WTC11 (cell line): ENCODE measurements around the gene PPIC. TPM values are rescaled to one million over a fixed set of nuclear protein-coding genes. Genes with fewer than 3 reads are reported as not detected.

Experiments
- ATAC-seq: fragments of 200-7000 bp; cut with Tn5 transposase; 2 replicates; pipeline ENCODE4 v1.10.0; 2021; ENCODE audit warnings: mild to moderate bottlenecking, moderate library complexity
- CTCF ChIA-PET: fragments of 300-600 bp; sonication (Branson Sonifier 250); formaldehyde crosslinking; loops from one replicate; lab custom pipeline; 2021; ENCODE audit warnings: antibody characterized with exemption; lab: Charles Lee
- POLR2A ChIA-PET: fragments of 350-600 bp; sonication (Branson Sonifier 250); formaldehyde crosslinking; loops from one replicate; lab custom pipeline; 2021; ENCODE audit warnings: antibody characterized with exemption; lab: Charles Lee
- DNase-seq: peaks from one replicate; pipeline ENCODE4 v3.0.0; 2021; ENCODE audit warnings: low spot score
- H3K27ac Mint-ChIP-seq: 2 replicates; pipeline ENCODE4 v1.8.0; 2021; ENCODE audit warnings: mixed read lengths
- H3K27me3 Mint-ChIP-seq: 2 replicates; pipeline ENCODE4 v1.8.0; 2021; ENCODE audit warnings: low read depth, mild to moderate bottlenecking, moderate library complexity, mixed read lengths
- H3K36me3 Mint-ChIP-seq: 2 replicates; pipeline ENCODE4 v1.8.0; 2021; ENCODE audit warnings: mixed read lengths
- H3K4me1 Mint-ChIP-seq: 2 replicates; pipeline ENCODE4 v1.8.0; 2022; ENCODE audit warnings: mixed read lengths
- H3K4me3 Mint-ChIP-seq: 2 replicates; pipeline ENCODE4 v1.8.0; 2021; ENCODE audit warnings: mild to moderate bottlenecking, moderate library complexity, mixed read lengths
- H3K9me3 Mint-ChIP-seq: 2 replicates; pipeline ENCODE4 v1.8.0; 2021; ENCODE audit warnings: mixed read lengths
- ATF1 ChIP-seq: sonication (generic); formaldehyde crosslinking; IDR thresholded peaks from 2 replicates; pipeline ENCODE4 v1.8.1; 2023; ENCODE audit warnings: mild to moderate bottlenecking, moderate library complexity, missing genetic modification reagents
- CREB1 ChIP-seq: sonication (generic); formaldehyde crosslinking; IDR thresholded peaks from 2 replicates; pipeline ENCODE4 v1.8.0; 2023; ENCODE audit warnings: mild to moderate bottlenecking, missing genetic modification reagents
- ETV6 ChIP-seq: sonication (generic); formaldehyde crosslinking; IDR thresholded peaks from 2 replicates; pipeline ENCODE4 v1.8.1; 2022; ENCODE audit warnings: mild to moderate bottlenecking, missing genetic modification reagents
- FOXK1 ChIP-seq: sonication (generic); formaldehyde crosslinking; IDR thresholded peaks from 2 replicates; pipeline ENCODE4 v1.8.0; 2022; ENCODE audit warnings: mild to moderate bottlenecking, moderate library complexity, missing genetic modification reagents
- IRF2 ChIP-seq: sonication (generic); formaldehyde crosslinking; IDR thresholded peaks from 2 replicates; pipeline ENCODE4 v1.8.0; 2022; ENCODE audit warnings: low read depth, missing genetic modification reagents, borderline replicate concordance
- KAT7 ChIP-seq: sonication (generic); formaldehyde crosslinking; IDR thresholded peaks from 2 replicates; pipeline ENCODE4 v1.8.1; 2023; ENCODE audit warnings: missing genetic modification reagents, mild to moderate bottlenecking, borderline replicate concordance
- MXD4 ChIP-seq: fragments of 250-450 bp; sonication (Bioruptor Pico); IDR thresholded peaks from 2 replicates; pipeline ENCODE4 v1.8.0; 2021; ENCODE audit warnings: mild to moderate bottlenecking, moderate library complexity, borderline replicate concordance
- NR3C1 ChIP-seq: sonication (generic); formaldehyde crosslinking; conservative IDR thresholded peaks from 2 replicates; pipeline ENCODE4 v1.8.1; 2023; ENCODE audit warnings: low read depth, mild to moderate bottlenecking, missing genetic modification reagents
- TEAD4 ChIP-seq: sonication (generic); formaldehyde crosslinking; IDR thresholded peaks from 2 replicates; pipeline ENCODE4 v1.8.0; 2022; ENCODE audit warnings: mild to moderate bottlenecking, missing genetic modification reagents
- ZNF317 ChIP-seq: sonication (generic); formaldehyde crosslinking; IDR thresholded peaks from 2 replicates; pipeline ENCODE4 v1.8.1; 2023; ENCODE audit warnings: low read depth, mild to moderate bottlenecking, moderate library complexity, missing genetic modification reagents, borderline replicate concordance
- ZNF396 ChIP-seq: fragments of 250-450 bp; sonication (Bioruptor Pico); IDR thresholded peaks from 2 replicates; pipeline ENCODE4 v1.8.0; 2021; ENCODE audit warnings: mild to moderate bottlenecking, moderate library complexity, borderline replicate concordance
- total RNA-seq: library from RNA; stranded (reverse); gene quantifications from 3 replicates; pipeline ENCODE4 v1.2.3, GENCODE V29; 2021
- TF ChIP-seq, protein P1 (sequence below): sonication (generic); formaldehyde crosslinking; IDR thresholded peaks from 2 replicates; pipeline ENCODE4 v1.8.1; 2023; ENCODE audit warnings: mild to moderate bottlenecking, missing genetic modification reagents
- TF ChIP-seq, protein P2 (sequence below): sonication (generic); formaldehyde crosslinking; IDR thresholded peaks from 2 replicates; pipeline ENCODE4 v1.8.0; 2023; ENCODE audit warnings: missing genetic modification reagents, mild to moderate bottlenecking, borderline replicate concordance
- TF ChIP-seq, protein P3 (sequence below): sonication (generic); formaldehyde crosslinking; IDR thresholded peaks from 2 replicates; pipeline ENCODE4 v1.8.1; 2022; ENCODE audit warnings: mild to moderate bottlenecking, missing genetic modification reagents, moderate library complexity, borderline replicate concordance
- TF ChIP-seq, protein P4 (sequence below): sonication (generic); formaldehyde crosslinking; IDR thresholded peaks from 2 replicates; pipeline ENCODE4 v1.8.1; 2023; ENCODE audit warnings: mild to moderate bottlenecking, missing genetic modification reagents, moderate library complexity
- TF ChIP-seq, protein P5 (sequence below): sonication (generic); formaldehyde crosslinking; IDR thresholded peaks from 2 replicates; pipeline ENCODE4 v1.8.1; 2022; ENCODE audit warnings: mild to moderate bottlenecking, moderate library complexity, missing genetic modification reagents

The PPIC gene
- total RNA-seq, 1 experiment from 2014 or later, result 12.4 TPM

DNA sequence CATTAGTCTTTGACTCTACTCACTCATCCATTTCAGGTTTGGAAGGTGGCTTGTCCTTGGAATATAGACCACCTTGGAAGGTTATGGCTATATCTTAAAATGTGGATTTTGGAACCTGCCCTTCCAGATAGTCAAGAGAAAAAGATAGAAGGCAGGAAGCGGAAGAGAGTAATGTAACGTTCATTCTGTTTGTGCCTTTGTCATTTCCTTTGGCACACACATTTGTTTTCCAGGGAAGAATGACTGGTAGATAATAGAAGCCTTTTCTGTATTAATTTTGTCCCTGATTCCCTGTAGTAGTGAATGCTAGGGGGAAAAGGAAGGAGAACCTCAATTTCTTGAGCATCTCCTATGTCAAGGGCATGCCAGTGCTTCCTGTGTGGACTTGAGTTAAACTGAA lies 54.7 kb downstream of the PPIC start (continued):
- TF ChIP-seq, protein P1, sequence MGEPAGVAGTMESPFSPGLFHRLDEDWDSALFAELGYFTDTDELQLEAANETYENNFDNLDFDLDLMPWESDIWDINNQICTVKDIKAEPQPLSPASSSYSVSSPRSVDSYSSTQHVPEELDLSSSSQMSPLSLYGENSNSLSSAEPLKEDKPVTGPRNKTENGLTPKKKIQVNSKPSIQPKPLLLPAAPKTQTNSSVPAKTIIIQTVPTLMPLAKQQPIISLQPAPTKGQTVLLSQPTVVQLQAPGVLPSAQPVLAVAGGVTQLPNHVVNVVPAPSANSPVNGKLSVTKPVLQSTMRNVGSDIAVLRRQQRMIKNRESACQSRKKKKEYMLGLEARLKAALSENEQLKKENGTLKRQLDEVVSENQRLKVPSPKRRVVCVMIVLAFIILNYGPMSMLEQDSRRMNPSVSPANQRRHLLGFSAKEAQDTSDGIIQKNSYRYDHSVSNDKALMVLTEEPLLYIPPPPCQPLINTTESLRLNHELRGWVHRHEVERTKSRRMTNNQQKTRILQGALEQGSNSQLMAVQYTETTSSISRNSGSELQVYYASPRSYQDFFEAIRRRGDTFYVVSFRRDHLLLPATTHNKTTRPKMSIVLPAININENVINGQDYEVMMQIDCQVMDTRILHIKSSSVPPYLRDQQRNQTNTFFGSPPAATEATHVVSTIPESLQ (CRISPR knock-in tag), result no peak
- TF ChIP-seq NR3C1, result no peak
- TF ChIP-seq IRF2, result no peak
- TF ChIP-seq ZNF317, result no peak
- TF ChIP-seq, protein P2, sequence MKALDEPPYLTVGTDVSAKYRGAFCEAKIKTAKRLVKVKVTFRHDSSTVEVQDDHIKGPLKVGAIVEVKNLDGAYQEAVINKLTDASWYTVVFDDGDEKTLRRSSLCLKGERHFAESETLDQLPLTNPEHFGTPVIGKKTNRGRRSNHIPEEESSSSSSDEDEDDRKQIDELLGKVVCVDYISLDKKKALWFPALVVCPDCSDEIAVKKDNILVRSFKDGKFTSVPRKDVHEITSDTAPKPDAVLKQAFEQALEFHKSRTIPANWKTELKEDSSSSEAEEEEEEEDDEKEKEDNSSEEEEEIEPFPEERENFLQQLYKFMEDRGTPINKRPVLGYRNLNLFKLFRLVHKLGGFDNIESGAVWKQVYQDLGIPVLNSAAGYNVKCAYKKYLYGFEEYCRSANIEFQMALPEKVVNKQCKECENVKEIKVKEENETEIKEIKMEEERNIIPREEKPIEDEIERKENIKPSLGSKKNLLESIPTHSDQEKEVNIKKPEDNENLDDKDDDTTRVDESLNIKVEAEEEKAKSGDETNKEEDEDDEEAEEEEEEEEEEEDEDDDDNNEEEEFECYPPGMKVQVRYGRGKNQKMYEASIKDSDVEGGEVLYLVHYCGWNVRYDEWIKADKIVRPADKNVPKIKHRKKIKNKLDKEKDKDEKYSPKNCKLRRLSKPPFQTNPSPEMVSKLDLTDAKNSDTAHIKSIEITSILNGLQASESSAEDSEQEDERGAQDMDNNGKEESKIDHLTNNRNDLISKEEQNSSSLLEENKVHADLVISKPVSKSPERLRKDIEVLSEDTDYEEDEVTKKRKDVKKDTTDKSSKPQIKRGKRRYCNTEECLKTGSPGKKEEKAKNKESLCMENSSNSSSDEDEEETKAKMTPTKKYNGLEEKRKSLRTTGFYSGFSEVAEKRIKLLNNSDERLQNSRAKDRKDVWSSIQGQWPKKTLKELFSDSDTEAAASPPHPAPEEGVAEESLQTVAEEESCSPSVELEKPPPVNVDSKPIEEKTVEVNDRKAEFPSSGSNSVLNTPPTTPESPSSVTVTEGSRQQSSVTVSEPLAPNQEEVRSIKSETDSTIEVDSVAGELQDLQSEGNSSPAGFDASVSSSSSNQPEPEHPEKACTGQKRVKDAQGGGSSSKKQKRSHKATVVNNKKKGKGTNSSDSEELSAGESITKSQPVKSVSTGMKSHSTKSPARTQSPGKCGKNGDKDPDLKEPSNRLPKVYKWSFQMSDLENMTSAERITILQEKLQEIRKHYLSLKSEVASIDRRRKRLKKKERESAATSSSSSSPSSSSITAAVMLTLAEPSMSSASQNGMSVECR (CRISPR knock-in tag), result no peak
- no peak for TF ChIP-seq MXD4
- no peak for TF ChIP-seq CREB1 (CRISPR knock-in tag)

DNA sequence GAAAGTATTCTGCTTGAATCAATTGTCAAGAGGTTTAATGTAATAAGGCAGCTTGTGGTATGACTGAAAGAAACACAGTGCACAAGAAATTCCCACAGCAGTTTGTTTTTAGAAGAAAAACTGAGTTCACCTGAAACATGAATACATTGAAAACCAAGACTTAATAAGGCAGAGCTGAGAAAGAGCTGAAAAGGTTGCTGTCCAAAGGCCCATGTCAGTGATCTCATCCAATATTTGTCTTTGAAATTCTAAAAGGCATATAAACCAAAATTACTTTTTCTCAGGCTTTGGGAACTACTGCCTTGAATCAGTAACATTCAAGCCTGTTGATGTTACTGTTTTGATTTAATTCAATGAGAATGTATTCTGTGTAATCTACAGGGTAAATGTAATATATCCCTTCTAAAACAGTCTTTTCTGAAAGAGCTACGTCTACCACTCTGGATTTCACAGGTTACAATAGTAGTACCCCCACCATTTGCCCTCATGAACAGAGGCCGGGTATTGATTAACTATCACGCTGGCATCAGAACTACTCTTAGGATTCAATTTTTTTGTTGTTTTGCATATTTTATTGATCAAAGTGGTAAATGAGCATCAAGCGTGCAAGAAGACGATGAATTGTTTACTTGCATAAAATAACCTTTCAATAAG lies 57.8 kb downstream of the PPIC start:
- DNase-seq, result no peak
- H3K27me3 Mint-ChIP-seq, result no peaks in the 10 kb centered on the region
- H3K4me3 Mint-ChIP-seq, result no peak overlapping the region
- peaks cover 3% of the 10 kb centered on the region; the same call in 1 of the 2 replicates for H3K4me1 Mint-ChIP-seq
- ATAC-seq, result no peak
- TF ChIP-seq ETV6 (CRISPR knock-in tag) (no peak), ZNF396 (CRISPR knock-in tag) (no peak), TEAD4 (CRISPR knock-in tag) (no peak), ATF1 (CRISPR knock-in tag) (no peak), FOXK1 (no peak), KAT7 (no peak)
- TF ChIP-seq, protein P3, sequence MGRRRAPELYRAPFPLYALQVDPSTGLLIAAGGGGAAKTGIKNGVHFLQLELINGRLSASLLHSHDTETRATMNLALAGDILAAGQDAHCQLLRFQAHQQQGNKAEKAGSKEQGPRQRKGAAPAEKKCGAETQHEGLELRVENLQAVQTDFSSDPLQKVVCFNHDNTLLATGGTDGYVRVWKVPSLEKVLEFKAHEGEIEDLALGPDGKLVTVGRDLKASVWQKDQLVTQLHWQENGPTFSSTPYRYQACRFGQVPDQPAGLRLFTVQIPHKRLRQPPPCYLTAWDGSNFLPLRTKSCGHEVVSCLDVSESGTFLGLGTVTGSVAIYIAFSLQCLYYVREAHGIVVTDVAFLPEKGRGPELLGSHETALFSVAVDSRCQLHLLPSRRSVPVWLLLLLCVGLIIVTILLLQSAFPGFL (CRISPR knock-in tag), result no peak
- TF ChIP-seq, protein P4, sequence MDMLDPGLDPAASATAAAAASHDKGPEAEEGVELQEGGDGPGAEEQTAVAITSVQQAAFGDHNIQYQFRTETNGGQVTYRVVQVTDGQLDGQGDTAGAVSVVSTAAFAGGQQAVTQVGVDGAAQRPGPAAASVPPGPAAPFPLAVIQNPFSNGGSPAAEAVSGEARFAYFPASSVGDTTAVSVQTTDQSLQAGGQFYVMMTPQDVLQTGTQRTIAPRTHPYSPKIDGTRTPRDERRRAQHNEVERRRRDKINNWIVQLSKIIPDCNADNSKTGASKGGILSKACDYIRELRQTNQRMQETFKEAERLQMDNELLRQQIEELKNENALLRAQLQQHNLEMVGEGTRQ (CRISPR knock-in tag), result no peak
- TF ChIP-seq, protein P5, sequence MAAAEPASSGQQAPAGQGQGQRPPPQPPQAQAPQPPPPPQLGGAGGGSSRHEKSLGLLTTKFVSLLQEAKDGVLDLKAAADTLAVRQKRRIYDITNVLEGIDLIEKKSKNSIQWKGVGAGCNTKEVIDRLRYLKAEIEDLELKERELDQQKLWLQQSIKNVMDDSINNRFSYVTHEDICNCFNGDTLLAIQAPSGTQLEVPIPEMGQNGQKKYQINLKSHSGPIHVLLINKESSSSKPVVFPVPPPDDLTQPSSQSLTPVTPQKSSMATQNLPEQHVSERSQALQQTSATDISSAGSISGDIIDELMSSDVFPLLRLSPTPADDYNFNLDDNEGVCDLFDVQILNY (CRISPR knock-in tag), result no peak
- ChIA-PET CTCF (no interaction called here), POLR2A (no interaction called here)
- H3K9me3 Mint-ChIP-seq, result no peaks in the 10 kb centered on the region
- no peaks in the 10 kb centered on the region for H3K36me3 Mint-ChIP-seq
- no peak overlapping the region for H3K27ac Mint-ChIP-seq
